HFF-Myc (cell line): ENCODE results near the gene APOBEC2.

ENCODE experiments used
- DNase-seq: peaks from one replicate; pipeline ENCODE4 v3.0.0-alpha.2; 2011; ENCODE audit warnings: low read depth; ENCODE audit errors: extremely low read depth
- H3K4me3 ChIP-seq: replicated peaks from 2 replicates; pipeline ENCODE4 v1.5.1; 2011; ENCODE audit warnings: low read depth, mild to moderate bottlenecking, control low read depth, low read length
- TF ChIP-seq, protein P1 (sequence below): IDR thresholded peaks from 2 replicates; pipeline ENCODE4 v1.5.1; 2012; ENCODE audit warnings: mild to moderate bottlenecking, low read depth, low read length, control low read depth; ENCODE audit errors: missing control alignments

Gene APOBEC2

DNA sequence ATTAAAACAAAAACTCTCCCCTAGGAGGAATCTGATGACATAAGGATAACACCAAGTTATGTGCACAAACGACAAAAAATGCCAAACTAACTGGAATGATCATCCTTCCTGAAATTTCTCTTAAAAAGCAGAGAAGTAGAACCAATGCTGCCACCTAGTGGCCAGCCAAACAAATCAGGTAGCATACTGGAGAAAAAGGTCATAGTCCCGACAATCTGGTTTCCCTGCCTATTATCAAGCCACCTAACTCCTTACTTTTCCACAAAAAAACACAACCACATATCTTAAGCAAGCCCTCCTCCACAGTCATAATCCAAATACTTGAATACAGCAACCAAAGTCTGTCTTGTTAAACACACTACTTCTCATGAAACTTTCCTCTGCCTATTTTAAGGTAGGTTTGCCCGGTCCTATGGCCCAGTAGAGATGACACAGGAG lies 13.9 kb downstream of the APOBEC2 start:
- TF ChIP-seq, protein P1, sequence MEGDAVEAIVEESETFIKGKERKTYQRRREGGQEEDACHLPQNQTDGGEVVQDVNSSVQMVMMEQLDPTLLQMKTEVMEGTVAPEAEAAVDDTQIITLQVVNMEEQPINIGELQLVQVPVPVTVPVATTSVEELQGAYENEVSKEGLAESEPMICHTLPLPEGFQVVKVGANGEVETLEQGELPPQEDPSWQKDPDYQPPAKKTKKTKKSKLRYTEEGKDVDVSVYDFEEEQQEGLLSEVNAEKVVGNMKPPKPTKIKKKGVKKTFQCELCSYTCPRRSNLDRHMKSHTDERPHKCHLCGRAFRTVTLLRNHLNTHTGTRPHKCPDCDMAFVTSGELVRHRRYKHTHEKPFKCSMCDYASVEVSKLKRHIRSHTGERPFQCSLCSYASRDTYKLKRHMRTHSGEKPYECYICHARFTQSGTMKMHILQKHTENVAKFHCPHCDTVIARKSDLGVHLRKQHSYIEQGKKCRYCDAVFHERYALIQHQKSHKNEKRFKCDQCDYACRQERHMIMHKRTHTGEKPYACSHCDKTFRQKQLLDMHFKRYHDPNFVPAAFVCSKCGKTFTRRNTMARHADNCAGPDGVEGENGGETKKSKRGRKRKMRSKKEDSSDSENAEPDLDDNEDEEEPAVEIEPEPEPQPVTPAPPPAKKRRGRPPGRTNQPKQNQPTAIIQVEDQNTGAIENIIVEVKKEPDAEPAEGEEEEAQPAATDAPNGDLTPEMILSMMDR: peak; percentile 81
- H3K4me3 ChIP-seq: no peak overlapping the region
- peak; percentile 70 for DNase-seq

DNA sequence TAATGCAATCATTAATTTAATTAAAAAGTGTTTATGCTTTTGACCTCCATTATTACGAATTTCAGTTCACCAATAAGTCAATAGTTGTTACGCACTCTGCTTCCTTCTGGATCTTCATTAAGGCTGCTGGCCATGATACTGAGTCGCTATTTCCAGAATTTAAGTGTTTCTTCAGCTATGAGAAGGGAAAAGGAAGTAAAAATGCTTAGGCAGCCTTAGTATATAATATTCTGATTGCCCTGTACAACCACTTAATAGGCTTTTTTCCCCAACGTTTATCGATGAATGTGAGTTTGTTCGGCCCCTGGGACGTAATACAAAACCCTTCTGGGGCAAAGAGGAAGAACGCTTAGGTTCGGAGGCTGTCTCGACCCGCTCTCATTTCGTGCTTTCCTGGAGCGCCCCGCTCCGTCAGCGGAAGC lies 18.5 kb downstream of the APOBEC2 start:
- DNase-seq: no peak

DNA sequence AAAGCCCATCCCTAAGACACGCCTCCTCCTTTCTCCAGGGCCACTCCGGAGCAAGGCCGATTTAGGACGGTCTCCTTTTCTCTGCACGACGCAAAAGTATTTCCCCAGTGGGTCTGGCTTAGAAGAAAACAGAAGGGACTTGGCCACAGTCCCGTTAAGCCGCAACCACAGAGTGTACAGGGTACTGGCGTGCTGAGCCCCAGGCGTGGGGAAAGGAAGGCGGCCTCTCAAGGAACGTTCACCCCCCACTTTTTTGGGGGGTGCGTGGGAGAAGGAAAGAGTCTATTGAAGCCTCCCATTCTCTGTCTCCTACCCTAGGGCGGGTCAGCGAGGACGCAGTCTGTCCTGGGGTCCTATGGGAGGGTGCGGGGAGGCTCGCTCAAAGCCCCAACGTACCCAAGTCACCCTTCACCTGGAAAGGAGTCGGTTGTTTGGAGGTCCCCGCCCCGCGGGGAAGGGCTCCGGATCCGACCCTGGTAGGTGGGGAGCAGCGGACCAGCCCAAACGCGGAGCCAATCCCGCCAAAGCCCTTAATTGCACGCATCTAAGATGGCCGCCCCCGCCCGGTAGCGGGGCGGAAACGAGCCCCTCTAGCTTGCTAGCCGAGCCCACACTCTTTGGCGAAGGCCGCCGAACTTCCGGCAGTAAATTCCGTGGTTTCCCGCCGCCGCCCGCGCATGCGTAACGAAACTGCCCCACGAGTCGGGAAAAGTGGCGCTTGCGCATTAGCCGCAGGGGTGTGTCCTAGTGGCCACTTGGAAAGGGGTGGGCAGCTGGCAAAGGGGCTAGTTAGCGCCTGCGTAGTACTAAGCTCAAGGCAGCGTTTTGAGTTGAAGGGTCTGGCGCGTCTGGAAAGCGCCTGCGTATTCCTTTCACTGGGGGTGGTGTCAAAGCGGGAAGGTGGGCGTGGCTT lies 19.2 kb downstream of the APOBEC2 start, which contains the start of gene OARD1:
OARD1 (minus strand) TSS at position 434 of the 913 bp plus-strand sequence. CDS start 722 bp downstream, outside the sequence.
- DNase-seq: peak; percentile 99
- H3K4me3 ChIP-seq: peak within 1 kb of the TSS; percentile 85
- TF ChIP-seq, protein P1: no peak

More for the DNA sequence above, 18.5 kb downstream of the APOBEC2 start:
- peak overlapping the region; percentile 85 for H3K4me3 ChIP-seq
- TF ChIP-seq, protein P1: no peak

DNA sequence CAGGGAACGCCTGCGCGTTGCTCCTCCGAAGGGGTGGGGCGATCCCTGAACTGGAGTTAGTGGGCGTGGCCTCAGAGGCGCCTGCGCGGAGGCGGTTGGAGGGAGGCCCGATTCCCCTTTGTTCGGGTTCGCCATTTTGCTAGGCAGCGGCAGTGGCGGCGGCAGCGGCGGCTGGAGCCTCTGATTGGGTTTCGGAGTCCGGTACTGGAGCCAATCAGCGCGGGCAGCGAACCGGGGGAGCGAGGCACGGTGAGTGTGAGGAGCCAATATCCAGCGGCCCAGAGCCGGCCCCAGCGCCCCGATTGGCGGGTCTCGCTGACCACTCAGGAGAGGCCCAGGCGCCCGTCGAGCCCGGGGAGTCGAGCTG lies 19.8 kb downstream of the APOBEC2 start, which contains the start of gene NFYA:
NFYA (plus strand) TSS at position 139 of the 367 bp plus-strand sequence. CDS start 6,116 bp downstream, outside the sequence.
- no peak for DNase-seq
- TF ChIP-seq, protein P1: no peak
- H3K4me3 ChIP-seq: peak within 1 kb of the TSS; percentile 85

DNA sequence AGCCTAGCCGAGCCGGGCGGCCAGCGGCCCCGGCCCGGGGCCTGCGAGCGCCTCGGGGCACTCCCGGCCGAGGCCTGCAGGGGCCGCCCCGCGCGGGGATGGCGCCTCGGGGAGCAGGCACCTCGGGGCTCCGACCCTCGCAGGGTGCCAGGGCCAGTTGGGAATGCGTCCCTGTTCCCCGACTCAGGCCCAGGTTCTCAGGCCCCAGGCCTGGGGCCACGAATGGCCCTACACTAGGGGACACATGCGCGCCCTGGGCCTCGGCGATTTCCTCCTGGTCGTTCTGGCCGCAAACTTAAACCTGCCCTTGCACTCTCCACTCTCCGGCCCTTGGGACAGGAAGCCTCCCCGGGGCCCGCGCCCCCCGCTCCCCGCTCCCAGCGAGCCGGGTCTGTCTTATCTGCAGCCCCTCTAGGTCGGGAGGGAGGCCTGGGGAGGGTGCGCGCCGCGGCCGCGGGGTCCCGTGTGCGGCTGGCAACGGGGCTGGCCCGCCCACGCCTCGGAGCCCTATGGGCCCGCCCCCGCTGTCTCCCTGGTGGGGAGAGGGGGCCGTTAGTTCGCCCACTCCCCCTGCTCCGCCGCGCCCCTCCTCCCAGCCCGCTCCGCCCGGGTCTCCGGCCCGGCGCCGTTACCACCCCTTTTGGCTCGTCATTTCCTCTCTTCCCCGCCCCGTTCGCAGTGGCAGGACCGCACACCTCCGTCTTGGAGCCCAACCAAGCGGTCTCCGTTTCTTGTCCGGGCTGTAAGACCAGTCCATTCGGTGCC lies 20.4 kb downstream of the APOBEC2 start:
- H3K4me3 ChIP-seq: peak overlapping the region; percentile 85
- no peak for DNase-seq
- TF ChIP-seq, protein P1: no peak

DNA sequence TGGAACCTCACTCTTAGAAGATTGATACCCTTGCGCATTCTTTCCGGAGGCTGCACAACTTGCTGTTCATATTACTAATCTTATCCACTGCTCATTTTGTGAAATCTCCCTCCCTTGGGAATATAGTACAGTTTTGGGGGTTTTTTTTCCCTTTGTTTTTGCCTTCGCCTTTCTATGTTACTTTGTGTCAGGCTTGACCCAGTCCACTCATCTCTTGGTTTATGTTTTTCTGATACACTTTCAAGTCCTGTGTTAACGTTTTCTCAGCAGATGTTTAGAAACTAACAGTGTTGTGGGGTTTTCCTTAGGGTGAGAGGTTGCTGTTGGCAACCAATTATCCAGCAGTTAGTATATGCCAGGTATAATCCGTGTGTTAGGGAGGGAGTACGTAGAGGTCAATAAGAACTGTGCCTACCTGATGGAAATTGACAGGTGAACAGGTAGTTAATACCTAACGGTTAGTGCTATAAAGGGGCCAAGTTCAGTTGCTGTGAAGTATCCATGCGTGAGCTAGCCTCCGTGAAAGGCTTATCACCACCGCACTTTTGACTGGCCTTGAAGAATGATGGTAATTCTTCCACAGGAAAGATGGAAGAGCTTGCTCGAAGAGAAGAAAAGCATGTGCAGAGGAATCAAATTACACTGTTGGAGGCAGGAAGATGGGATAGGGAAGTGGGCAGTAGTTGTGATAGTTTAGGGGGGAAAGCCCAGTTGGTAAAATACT lies 21.1 kb downstream of the APOBEC2 start:
- H3K4me3 ChIP-seq: peak overlapping the region; percentile 85
- no peak for DNase-seq
- TF ChIP-seq, protein P1: no peak
